Osteoblast (primary cell): ENCODE results near the gene SLC27A2. TPM values are rescaled to one million over a fixed set of nuclear protein-coding genes. Genes with fewer than 3 reads are reported as not detected.

ENCODE experiments used
- DNase-seq: peaks from one replicate; pipeline ENCODE4 v3.0.0; 2011; ENCODE audit warnings: low spot score, mixed read lengths; ENCODE audit not compliant: insufficient read length; ENCODE audit errors: missing footprints
- H2AFZ ChIP-seq: 2 replicates; pipeline ENCODE4 v1.6.0; 2011; ENCODE audit warnings: mild to moderate bottlenecking, low read length
- H3K27ac ChIP-seq: 2 replicates; pipeline ENCODE4 v1.5.1; 2011; ENCODE audit warnings: mild to moderate bottlenecking, low read depth, low read length, moderate library complexity
- H3K27me3 ChIP-seq: 2 replicates; pipeline ENCODE4 v1.6.0; 2012; ENCODE audit warnings: mild to moderate bottlenecking, control low read depth, inconsistent platforms, low read length, moderate library complexity; ENCODE audit not compliant: insufficient read depth
- H3K36me3 ChIP-seq: 2 replicates; pipeline ENCODE4 v1.5.1; 2011; ENCODE audit warnings: mild to moderate bottlenecking, low read length, control low read depth, moderate library complexity; ENCODE audit not compliant: insufficient read depth
- H3K4me1 ChIP-seq: 2 replicates; pipeline ENCODE4 v1.5.1; 2011; ENCODE audit warnings: mild to moderate bottlenecking, low read length, control low read depth, moderate library complexity; ENCODE audit not compliant: insufficient read depth
- H3K4me2 ChIP-seq: 2 replicates; pipeline ENCODE4 v1.6.0; 2011; ENCODE audit warnings: mild to moderate bottlenecking, low read length; ENCODE audit not compliant: insufficient read depth
- H3K4me3 ChIP-seq: fragments of 200-600 bp; sonication (generic); 3 replicates; pipeline ENCODE4 v1.5.1; 2012; ENCODE audit warnings: mild to moderate bottlenecking, low read length, inconsistent platforms; ENCODE audit not compliant: insufficient read depth
- H3K79me2 ChIP-seq: 2 replicates; pipeline ENCODE4 v1.6.0; 2012; ENCODE audit warnings: mild to moderate bottlenecking, low read length, control low read depth, inconsistent platforms; ENCODE audit not compliant: insufficient read depth
- H3K9me3 ChIP-seq: 2 replicates; pipeline ENCODE4 v1.5.1; 2011; ENCODE audit warnings: low read depth, low read length, control low read depth
- H4K20me1 ChIP-seq: 2 replicates; pipeline ENCODE4 v1.6.0; 2012; ENCODE audit warnings: mild to moderate bottlenecking, low read length, control low read depth; ENCODE audit not compliant: insufficient read depth
- CTCF ChIP-seq: IDR thresholded peaks from 2 replicates; pipeline ENCODE4 v1.5.1; 2011; ENCODE audit warnings: mild to moderate bottlenecking, low read depth, low read length, moderate library complexity; ENCODE audit errors: extremely low read depth
- total RNA-seq: library from RNA; depleted of rRNA; stranded (reverse); fragments of >200 nt; gene quantifications from 2 replicates; pipeline ENCODE4 v1.2.3, GENCODE V29; 2012

Gene SLC27A2
- total RNA-seq, 1 donor = not detected

- H3K36me3 ChIP-seq = no peaks in the 10 kb centered on the region
- no peaks in the 10 kb centered on the region for H3K9me3 ChIP-seq
- peaks cover 8% of the 10 kb centered on the region for H3K27me3 ChIP-seq
- peaks cover 4% of the 10 kb centered on the region for H3K4me1 ChIP-seq
- no peak overlapping the region for H3K4me3 ChIP-seq
- no peak for DNase-seq
- H3K79me2 ChIP-seq = no peaks in the 10 kb centered on the region
- H4K20me1 ChIP-seq = no peaks in the 10 kb centered on the region
- no peak for TF ChIP-seq CTCF
- no peak overlapping the region for H3K4me2 ChIP-seq
- no peak overlapping the region for H3K27ac ChIP-seq
- H2AFZ ChIP-seq = no peak overlapping the region
Measured at GRCh38 chr15:50244959-50245624, 63.1 kb downstream of the SLC27A2 start.

- Histone ChIP-seq H3K27me3 (peaks cover 16% of the 10 kb centered on the region), H3K79me2 (no peaks in the 10 kb centered on the region), H3K4me2 (no peak overlapping the region), H3K27ac (no peak overlapping the region), H2AFZ (no peak overlapping the region), H3K4me1 (peaks cover under 1% of the 10 kb centered on the region), H3K36me3 (no peaks in the 10 kb centered on the region), H4K20me1 (no peaks in the 10 kb centered on the region), H3K4me3 (no peak overlapping the region), H3K9me3 (no peaks in the 10 kb centered on the region)
- no peak for DNase-seq
- no peak for TF ChIP-seq CTCF
Measured at GRCh38 chr15:50246631-50247030, 64.6 kb downstream of the SLC27A2 start.

- Histone ChIP-seq H2AFZ (no peak overlapping the region), H3K4me3 (no peak overlapping the region), H3K27me3 (peaks cover 28% of the 10 kb centered on the region), H3K4me1 (no peaks in the 10 kb centered on the region), H3K36me3 (no peaks in the 10 kb centered on the region), H4K20me1 (no peaks in the 10 kb centered on the region), H3K79me2 (no peaks in the 10 kb centered on the region), H3K27ac (no peak overlapping the region), H3K4me2 (peak overlapping the region; percentile 26), H3K9me3 (no peaks in the 10 kb centered on the region)
- TF ChIP-seq CTCF = no peak
- DNase-seq = no peak
Measured at GRCh38 chr15:50247819-50248655, 66.0 kb downstream of the SLC27A2 start.

- H3K9me3 ChIP-seq = no peaks in the 10 kb centered on the region
- no peak overlapping the region for H2AFZ ChIP-seq
- no peaks in the 10 kb centered on the region for H3K36me3 ChIP-seq
- H3K4me3 ChIP-seq = no peak overlapping the region
- no peak overlapping the region for H3K27ac ChIP-seq
- H3K4me1 ChIP-seq = no peaks in the 10 kb centered on the region
- TF ChIP-seq CTCF = no peak
- H3K4me2 ChIP-seq = no peak overlapping the region
- H3K79me2 ChIP-seq = no peaks in the 10 kb centered on the region
- no peaks in the 10 kb centered on the region for H4K20me1 ChIP-seq
- DNase-seq = no peak
- H3K27me3 ChIP-seq = peaks cover 37% of the 10 kb centered on the region
Measured at GRCh38 chr15:50248994-50249582, 67.1 kb downstream of the SLC27A2 start.
